ENCODE data around the gene LZTS3.

GRCh38 chr20:3116341-3116740 lies 57.0 kb downstream of the LZTS3 start:
- no peak for TF ChIP-seq CTCF (IDR thresholded peaks at IDR 0.05)
- TF ChIP-seq POLR2A (IDR thresholded peaks at IDR 0.05), result no peak
- no peak for TF ChIP-seq POLR2AphosphoS5 (IDR thresholded peaks at IDR 0.05)
- TF ChIP-seq EP300 (IDR thresholded peaks at IDR 0.05), result no peak
